HCT116 (cell line): Measurements from ENCODE around the gene ATP2C1. TPM values are rescaled to one million over a fixed set of nuclear protein-coding genes. Genes with fewer than 3 reads are reported as not detected.

Experiments used
- ATAC-seq: fragments of 200-7000 bp; cut with Tn5 transposase; 2 replicates; pipeline ENCODE4 v1.9.1; 2020; ENCODE audit warnings: mild to moderate bottlenecking, moderate library complexity
- BruUV-seq: library from RNA; stranded (reverse); fragments of 400-500 nt; replicated peaks from 2 replicates; lab custom pipeline; 2021; lab: Mats Ljungman, UMichigan
- CTCF ChIA-PET: fragments of 300-600 bp; sonication (Branson Sonifier 250); formaldehyde crosslinking; loops from one replicate; lab custom pipeline; 2021; ENCODE audit warnings: antibody characterized with exemption; lab: Charles Lee
- POLR2A ChIA-PET: fragments of 300-600, 350-600 bp; sonication (Branson Sonifier 250); formaldehyde crosslinking; loops from one replicate; lab custom pipeline; 2021; ENCODE audit warnings: antibody characterized with exemption; lab: Charles Lee
- RAD21 ChIA-PET, 2 experiments: fragments of 300-600 bp; sonication (Branson Sonifier 250); formaldehyde crosslinking; loops; one replicate each; lab custom pipeline; 2023; ENCODE audit warnings: low total read pairs in 2 of 2; ENCODE audit not compliant: uncharacterized antibody in 2 of 2, unreplicated experiment in 2 of 2, low non-redundant PET in 1 of 2; lab: Charles Lee
- DNase-seq: peaks from one replicate; pipeline ENCODE4 v3.0.0-alpha.2; 2010; ENCODE audit warnings: low read depth, low spot score
- H2AFZ ChIP-seq: fragments of 200-600 bp; shearing (Covaris generic), sonication (generic); 2 replicates; pipeline ENCODE4 v1.6.1; 2017; ENCODE audit warnings: low read depth, mixed run types, mixed read lengths, antibody characterized with exemption, low read length; ENCODE audit not compliant: poor library complexity, severe bottlenecking
- H3K27ac ChIP-seq: 2 replicates; pipeline ENCODE4 v1.5.1; 2012; ENCODE audit warnings: low read depth, low read length
- H3K27me3 ChIP-seq: fragments of 200-600 bp; sonication (generic); 2 replicates; pipeline ENCODE4 v1.6.1; 2016; ENCODE audit warnings: mixed run types, low read length, mixed read lengths; ENCODE audit not compliant: insufficient read depth
- H3K36me3 ChIP-seq, 2 experiments: fragments of 200-500 bp in 1 of 2; fragments of 200-600 bp in 1 of 2; sonication (Bioruptor generic) in 1 of 2; sonication (generic) in 1 of 2; 2 replicates each; pipeline versions ENCODE4 v1.5.1 to v1.6.1; 2014 to 2016; ENCODE audit warnings: low read length in 2 of 2, inconsistent platforms in 1 of 2, mixed read lengths in 1 of 2, mixed run types in 1 of 2; ENCODE audit not compliant: insufficient read depth in 2 of 2, control insufficient read depth in 1 of 2
- H3K4me1 ChIP-seq, 2 experiments: fragments of 200-600 bp in 1 of 2; sonication (generic) in 1 of 2; 2 replicates each; pipeline versions ENCODE4 v1.5.1 to v1.6.1; 2012 to 2017; ENCODE audit warnings: low read length in 2 of 2, inconsistent platforms in 1 of 2, mild to moderate bottlenecking in 1 of 2, mixed read lengths in 1 of 2, mixed run types in 1 of 2, moderate library complexity in 1 of 2; ENCODE audit not compliant: insufficient read depth in 2 of 2, control insufficient read depth in 1 of 2
- H3K4me2 ChIP-seq: fragments of 200-600 bp; sonication (generic); 2 replicates; pipeline ENCODE4 v1.6.1; 2017; ENCODE audit warnings: mixed run types, low read length, mixed read lengths
- H3K4me3 ChIP-seq, 2 experiments: fragments of 200-600 bp in 1 of 2; sonication (generic) in 1 of 2; replicated peaks in 1 of 2; 2 replicates each; pipeline ENCODE4 v1.5.1; 2011 to 2016; ENCODE audit warnings: low read length in 2 of 2, control low read depth in 1 of 2, low read depth in 1 of 2, mild to moderate bottlenecking in 1 of 2, mixed read lengths in 1 of 2, mixed run types in 1 of 2
- H3K79me2 ChIP-seq: fragments of 200-600 bp; sonication (generic); 2 replicates; pipeline ENCODE4 v1.6.1; 2017; ENCODE audit warnings: mild to moderate bottlenecking, mixed run types, low read length, moderate library complexity, mixed read lengths; ENCODE audit not compliant: insufficient read depth
- H3K9ac ChIP-seq: fragments of 200-600 bp; sonication (generic); 2 replicates; pipeline ENCODE4 v1.6.1; 2016; ENCODE audit warnings: low read length, mixed read lengths
- H3K9me2 ChIP-seq: fragments of 200-600 bp; sonication (generic), shearing (Covaris generic); 2 replicates; pipeline ENCODE4 v1.6.1; 2017; ENCODE audit warnings: mixed run types, mild to moderate bottlenecking, moderate library complexity; ENCODE audit not compliant: insufficient read depth
- H3K9me3 ChIP-seq, 2 experiments: fragments of 200-500 bp in 1 of 2; fragments of 200-600 bp in 1 of 2; sonication (Bioruptor generic) in 1 of 2; sonication (generic) in 1 of 2; 2 replicates each; pipeline ENCODE4 v1.6.1; 2014 to 2017; ENCODE audit warnings: low read length in 2 of 2, mixed read lengths in 2 of 2, inconsistent platforms in 1 of 2, low read depth in 1 of 2, mild to moderate bottlenecking in 1 of 2, mixed run types in 1 of 2, moderate library complexity in 1 of 2; ENCODE audit not compliant: control insufficient read depth in 1 of 2, insufficient read depth in 1 of 2
- H4K20me1 ChIP-seq: fragments of 200-600 bp; sonication (generic), shearing (Covaris generic); 2 replicates; pipeline ENCODE4 v1.6.1; 2017; ENCODE audit warnings: mixed run types, mild to moderate bottlenecking, moderate library complexity; ENCODE audit not compliant: insufficient read depth
- CBX3 ChIP-seq: IDR thresholded peaks from 2 replicates; pipeline ENCODE4 v1.6.1; 2012; ENCODE audit warnings: low read depth
- CEBPB ChIP-seq: IDR thresholded peaks from 2 replicates; pipeline ENCODE4 v1.6.1; 2012; ENCODE audit warnings: low read depth
- EGR1 ChIP-seq: IDR thresholded peaks from 2 replicates; pipeline ENCODE4 v1.6.1; 2012; ENCODE audit warnings: low read depth
- ELF1 ChIP-seq: IDR thresholded peaks from 2 replicates; pipeline ENCODE4 v1.6.1; 2012; ENCODE audit warnings: low read depth, borderline replicate concordance
- EZH2 ChIP-seq: fragments of 200-600 bp; sonication (generic); IDR thresholded peaks from 2 replicates; pipeline ENCODE4 v1.6.1; 2017; ENCODE audit warnings: antibody characterized with exemption, mixed run types
- EZH2phosphoT487 ChIP-seq: fragments of 200-600 bp; IDR thresholded peaks from 2 replicates; pipeline ENCODE4 v1.6.1; 2018; ENCODE audit warnings: antibody characterized with exemption, borderline replicate concordance
- FOSL1 ChIP-seq: IDR thresholded peaks from 2 replicates; pipeline ENCODE4 v1.6.1; 2012; ENCODE audit warnings: low read depth
- JUND ChIP-seq: IDR thresholded peaks from 2 replicates; pipeline ENCODE4 v1.6.1; 2012
- POLR2AphosphoS5 ChIP-seq: IDR thresholded peaks from 2 replicates; pipeline ENCODE4 v1.6.1; 2011; ENCODE audit warnings: mild to moderate bottlenecking, low read depth, low read length, moderate library complexity
- SP1 ChIP-seq: IDR thresholded peaks from 2 replicates; pipeline ENCODE4 v1.6.1; 2012; ENCODE audit warnings: low read depth
- YY1 ChIP-seq: IDR thresholded peaks from 2 replicates; pipeline ENCODE4 v1.6.1; 2011; ENCODE audit warnings: low read length, low read depth, moderate library complexity, mild to moderate bottlenecking; ENCODE audit not compliant: insufficient replicate concordance; ENCODE audit errors: extremely low read depth
- ZFX ChIP-seq: fragments of 450-650 bp; IDR thresholded peaks from 2 replicates; pipeline ENCODE4 v1.6.1; 2017
- intact Hi-C: fragments of 100-400 bp; cut with micrococcal nuclease; formaldehyde crosslinking; loops from 2 replicates; pipeline ENCODE4 v1.10.0; 2022
- total RNA-seq: library from RNA; stranded (reverse); gene quantifications from one replicate; pipeline ENCODE4 v1.2.1, GENCODE V29; 2021; ENCODE audit not compliant: unreplicated experiment
- TF ChIP-seq, protein P1 (sequence below): IDR thresholded peaks from 2 replicates; pipeline ENCODE4 v1.6.1; 2012
- TF ChIP-seq, protein P2 (sequence below): IDR thresholded peaks from 2 replicates; pipeline ENCODE4 v1.6.1; 2012; ENCODE audit warnings: low read depth

Gene ATP2C1
- total RNA-seq, 1 experiment from 2014 or later, result 69.1 TPM

DNA sequence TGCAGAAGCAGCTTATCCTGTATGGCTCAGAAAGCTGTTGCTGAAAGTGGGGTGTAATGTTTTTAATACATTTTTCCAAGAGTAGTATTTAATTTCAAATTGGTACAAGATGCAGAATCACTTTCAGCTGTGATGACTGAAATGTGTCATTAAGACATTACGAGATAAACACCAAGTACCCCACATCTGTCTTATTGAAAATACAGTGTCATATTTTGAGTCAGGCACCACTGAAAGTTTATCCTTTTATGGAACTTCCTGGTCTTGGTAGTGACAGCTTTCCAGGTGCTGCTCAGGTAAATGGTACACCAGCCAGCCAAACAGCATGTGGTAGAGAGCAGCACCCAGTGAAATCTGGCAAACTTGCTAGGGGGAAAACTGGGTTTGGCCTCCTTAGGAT is 115.8 kb downstream of the ATP2C1 start:
- intact Hi-C loops, result no loop called here
- H4K20me1 ChIP-seq, result no peaks in the 10 kb centered on the region
- no peaks in the 10 kb centered on the region for H3K9me2 ChIP-seq
- no peaks in the 10 kb centered on the region for H3K27me3 ChIP-seq
- H2AFZ ChIP-seq, result no peak overlapping the region
- TF ChIP-seq FOSL1 (no peak), EZH2 (no peak), ELF1 (no peak), CBX3 (no peak), YY1 (no peak), ZFX (no peak), SP1 (no peak), JUND (no peak), CEBPB (no peak), EZH2phosphoT487 (no peak), POLR2AphosphoS5 (no peak), EGR1 (no peak)
- TF ChIP-seq, protein P1, sequence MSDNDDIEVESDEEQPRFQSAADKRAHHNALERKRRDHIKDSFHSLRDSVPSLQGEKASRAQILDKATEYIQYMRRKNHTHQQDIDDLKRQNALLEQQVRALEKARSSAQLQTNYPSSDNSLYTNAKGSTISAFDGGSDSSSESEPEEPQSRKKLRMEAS, result no peak
- TF ChIP-seq, protein P2, sequence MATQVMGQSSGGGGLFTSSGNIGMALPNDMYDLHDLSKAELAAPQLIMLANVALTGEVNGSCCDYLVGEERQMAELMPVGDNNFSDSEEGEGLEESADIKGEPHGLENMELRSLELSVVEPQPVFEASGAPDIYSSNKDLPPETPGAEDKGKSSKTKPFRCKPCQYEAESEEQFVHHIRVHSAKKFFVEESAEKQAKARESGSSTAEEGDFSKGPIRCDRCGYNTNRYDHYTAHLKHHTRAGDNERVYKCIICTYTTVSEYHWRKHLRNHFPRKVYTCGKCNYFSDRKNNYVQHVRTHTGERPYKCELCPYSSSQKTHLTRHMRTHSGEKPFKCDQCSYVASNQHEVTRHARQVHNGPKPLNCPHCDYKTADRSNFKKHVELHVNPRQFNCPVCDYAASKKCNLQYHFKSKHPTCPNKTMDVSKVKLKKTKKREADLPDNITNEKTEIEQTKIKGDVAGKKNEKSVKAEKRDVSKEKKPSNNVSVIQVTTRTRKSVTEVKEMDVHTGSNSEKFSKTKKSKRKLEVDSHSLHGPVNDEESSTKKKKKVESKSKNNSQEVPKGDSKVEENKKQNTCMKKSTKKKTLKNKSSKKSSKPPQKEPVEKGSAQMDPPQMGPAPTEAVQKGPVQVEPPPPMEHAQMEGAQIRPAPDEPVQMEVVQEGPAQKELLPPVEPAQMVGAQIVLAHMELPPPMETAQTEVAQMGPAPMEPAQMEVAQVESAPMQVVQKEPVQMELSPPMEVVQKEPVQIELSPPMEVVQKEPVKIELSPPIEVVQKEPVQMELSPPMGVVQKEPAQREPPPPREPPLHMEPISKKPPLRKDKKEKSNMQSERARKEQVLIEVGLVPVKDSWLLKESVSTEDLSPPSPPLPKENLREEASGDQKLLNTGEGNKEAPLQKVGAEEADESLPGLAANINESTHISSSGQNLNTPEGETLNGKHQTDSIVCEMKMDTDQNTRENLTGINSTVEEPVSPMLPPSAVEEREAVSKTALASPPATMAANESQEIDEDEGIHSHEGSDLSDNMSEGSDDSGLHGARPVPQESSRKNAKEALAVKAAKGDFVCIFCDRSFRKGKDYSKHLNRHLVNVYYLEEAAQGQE, result no peak
- H3K4me2 ChIP-seq, result no peak overlapping the region
- no peak overlapping the region for H3K4me3 ChIP-seq
- no peaks in the 10 kb centered on the region for H3K4me1 ChIP-seq
- H3K27ac ChIP-seq, result no peak overlapping the region
- ChIA-PET RAD21 (no interaction called here), POLR2A (no interaction called here), CTCF (interaction anchor here (0.7 kb wide), 1 partner anchor 346 kb away, joined by 3 read pairs; no protein-coding TSS in a partner anchor)
- no TSS peak for BruUV-seq
- DNase-seq, result no peak
- H3K79me2 ChIP-seq, result no peaks in the 10 kb centered on the region
- H3K36me3 ChIP-seq, result no peaks in the 10 kb centered on the region; a peak in 1 of 4 replicates
- no peak for ATAC-seq
- no peaks in the 10 kb centered on the region for H3K9me3 ChIP-seq
- no peak overlapping the region for H3K9ac ChIP-seq
